ENCODE measurements around the gene TLCD2.

TLCD2 gene

DNA sequence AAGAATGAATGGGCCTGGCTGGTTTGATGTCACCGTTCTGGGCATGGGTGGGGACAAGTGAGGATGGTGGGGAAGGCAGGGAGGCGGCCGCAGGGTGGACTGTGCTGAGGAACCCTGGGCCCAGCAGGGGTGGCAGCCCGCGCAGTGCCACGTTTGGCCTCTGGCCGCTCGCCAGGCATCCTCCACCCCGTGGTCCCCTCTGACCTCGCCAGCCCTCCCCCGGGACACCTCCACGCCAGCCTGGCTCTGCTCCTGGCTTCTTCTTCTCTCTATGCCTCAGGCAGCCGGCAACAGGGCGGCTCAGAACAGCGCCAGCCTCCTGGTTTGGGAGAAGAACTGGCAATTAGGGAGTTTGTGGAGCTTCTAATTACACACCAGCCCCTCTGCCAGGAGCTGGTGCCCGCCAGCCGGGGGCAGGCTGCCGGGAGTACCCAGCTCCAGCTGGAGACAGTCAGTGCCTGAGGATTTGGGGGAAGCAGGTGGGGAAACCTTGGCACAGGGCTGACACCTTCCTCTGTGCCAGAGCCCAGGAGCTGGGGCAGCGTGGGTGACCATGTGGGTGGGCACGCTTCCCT lies 45.2 kb upstream of the TLCD2 start:
- peak overlapping the region; percentile 60 for H3K9ac ChIP-seq (ENCODE audit: low read depth, low read length, poor library complexity)
- H3K18ac ChIP-seq (ENCODE audit: low read length), result peak overlapping the region; percentile 80
- H2BK15ac ChIP-seq (ENCODE audit: low read length), result peak overlapping the region; percentile 92
- no peak overlapping the region for H3K4me3 ChIP-seq (ENCODE audit: low read length in 2 of 2)
- no peak overlapping the region for H4K91ac ChIP-seq (ENCODE audit: low read depth, low read length, poor library complexity)
- H3K23ac ChIP-seq (ENCODE audit: low read depth, low read length, poor library complexity), result peak overlapping the region; percentile 85
- peak overlapping the region; percentile 87 for H2AFZ ChIP-seq (ENCODE audit: low read length)
- peak overlapping the region; percentile 58 for H2BK12ac ChIP-seq (ENCODE audit: low read length)
- H4K8ac ChIP-seq (ENCODE audit: low read depth, low read length), result peak overlapping the region; percentile 17
- no peak for DNase-seq (ENCODE audit: low spot score)
- peaks cover 0 to 1% of the 10 kb centered on the region in 2 donors for H3K9me3 ChIP-seq (replicated peaks in 1 of 2; ENCODE audit: control insufficient read depth in 2 of 2, insufficient read depth in 1 of 2, low read depth in 1 of 2, low read length in 2 of 2)
- H3K4me2 ChIP-seq (ENCODE audit: insufficient read depth, low read length, poor library complexity, severe bottlenecking), result no peak overlapping the region
- H3K27me3 ChIP-seq (ENCODE audit: control insufficient read depth in 3 of 3, insufficient read depth in 3 of 3, low read depth in 1 of 3, low read length in 3 of 3), result peaks cover 0 to 11% (median 0%) of the 10 kb centered on the region in 3 experiments
- peak overlapping the region; percentile 95 for H2AK5ac ChIP-seq (ENCODE audit: low read depth, low read length)
- peak overlapping the region; percentile 99 for H3K14ac ChIP-seq (ENCODE audit: low read length)
- peak overlapping the region; percentile 57 for H2BK5ac ChIP-seq (ENCODE audit: low read length)
- no peak overlapping the region for H3K27ac ChIP-seq (replicated peaks; ENCODE audit: low read length)
- peaks cover 1% of the 10 kb centered on the region for H3K79me1 ChIP-seq (ENCODE audit: low read depth, low read length)
- H2BK120ac ChIP-seq (ENCODE audit: low read depth, low read length), result no peak overlapping the region
- WGBS, 2 donors (ENCODE audit: extremely low coverage in 2 of 2, insufficient read length in 2 of 2, insufficient replicate concordance in 1 of 2), result no CpG with 5 or more reads among the region's 20 CpGs
- no peaks in the 10 kb centered on the region for H3K36me3 ChIP-seq (replicated peaks in 1 of 2; ENCODE audit: control insufficient read depth in 2 of 2, insufficient read depth in 2 of 2, low read length in 2 of 2)
- peaks cover 3 to 10% of the 10 kb centered on the region in 2 donors for H3K4me1 ChIP-seq (ENCODE audit: control insufficient read depth in 2 of 2, insufficient read depth in 1 of 2, low read depth in 1 of 2, low read length in 2 of 2)
- no peak overlapping the region for H3K4ac ChIP-seq (ENCODE audit: low read length)

DNA sequence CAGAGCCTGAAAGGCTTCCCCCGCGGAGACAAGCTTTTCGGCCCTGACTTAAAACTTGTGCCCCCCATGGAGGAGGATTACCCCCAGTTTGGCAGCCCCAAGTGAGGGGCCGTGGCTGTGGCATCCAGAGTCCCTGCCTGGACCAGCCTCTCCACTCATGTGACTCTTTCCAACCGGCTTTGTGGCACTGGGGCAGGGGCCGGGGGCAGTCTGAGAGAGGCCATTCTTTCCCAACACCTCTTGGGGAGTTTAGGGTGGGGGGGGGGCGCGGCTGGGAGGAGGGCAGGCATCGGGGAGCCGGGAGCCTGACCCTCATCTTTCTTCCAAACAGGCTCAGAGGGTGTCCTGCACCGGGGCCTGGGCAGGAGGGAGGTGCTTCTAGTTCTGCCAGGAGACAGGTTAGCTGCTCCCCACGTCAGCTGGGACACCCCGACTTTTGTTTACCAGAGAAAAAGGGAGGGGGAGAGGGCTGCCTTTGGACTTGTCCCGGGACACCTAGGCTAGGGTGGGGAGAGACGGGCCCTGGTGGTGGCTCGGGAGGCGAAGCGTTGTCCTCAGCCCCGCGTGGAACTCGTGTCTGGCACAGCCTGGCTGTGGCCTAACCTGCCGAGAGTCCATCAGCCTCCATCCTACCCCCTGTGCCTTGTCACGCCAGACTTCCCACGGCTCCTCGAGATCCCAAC lies 44.4 kb upstream of the TLCD2 start:
- no peak overlapping the region for H4K8ac ChIP-seq (ENCODE audit: low read depth, low read length)
- H3K4me2 ChIP-seq (ENCODE audit: insufficient read depth, low read length, poor library complexity, severe bottlenecking), result no peak overlapping the region
- peaks cover 3 to 10% of the 10 kb centered on the region in 2 donors for H3K4me1 ChIP-seq (ENCODE audit: control insufficient read depth in 2 of 2, insufficient read depth in 1 of 2, low read depth in 1 of 2, low read length in 2 of 2)
- peak overlapping the region; percentile 98 for H2AK5ac ChIP-seq (ENCODE audit: low read depth, low read length)
- no peak overlapping the region for H3K9ac ChIP-seq (ENCODE audit: low read depth, low read length, poor library complexity)
- H4K91ac ChIP-seq (ENCODE audit: low read depth, low read length, poor library complexity), result peak overlapping the region; percentile 85
- H3K4me3 ChIP-seq (ENCODE audit: low read length in 2 of 2), result no peak overlapping the region
- peaks cover 0 to 11% (median 0%) of the 10 kb centered on the region in 3 experiments for H3K27me3 ChIP-seq (ENCODE audit: control insufficient read depth in 3 of 3, insufficient read depth in 3 of 3, low read depth in 1 of 3, low read length in 3 of 3)
- peak overlapping the region; percentile 53 for H2AFZ ChIP-seq (ENCODE audit: low read length)
- H3K27ac ChIP-seq (replicated peaks; ENCODE audit: low read length), result no peak overlapping the region
- H3K23ac ChIP-seq (ENCODE audit: low read depth, low read length, poor library complexity), result peak overlapping the region; percentile 97
- peaks cover 1% of the 10 kb centered on the region for H3K79me1 ChIP-seq (ENCODE audit: low read depth, low read length)
- H3K14ac ChIP-seq (ENCODE audit: low read length), result no peak overlapping the region
- H2BK12ac ChIP-seq (ENCODE audit: low read length), result no peak overlapping the region
- peak overlapping the region; percentile 57 for H2BK5ac ChIP-seq (ENCODE audit: low read length)
- peaks cover 0 to 1% of the 10 kb centered on the region in 2 donors for H3K9me3 ChIP-seq (replicated peaks in 1 of 2; ENCODE audit: control insufficient read depth in 2 of 2, insufficient read depth in 1 of 2, low read depth in 1 of 2, low read length in 2 of 2)
- H3K36me3 ChIP-seq (replicated peaks in 1 of 2; ENCODE audit: control insufficient read depth in 2 of 2, insufficient read depth in 2 of 2, low read length in 2 of 2), result no peaks in the 10 kb centered on the region
- no peak for DNase-seq (ENCODE audit: low spot score)
- H2BK120ac ChIP-seq (ENCODE audit: low read depth, low read length), result no peak overlapping the region
- peak overlapping the region; percentile 83 for H3K18ac ChIP-seq (ENCODE audit: low read length)
- no peak overlapping the region for H3K4ac ChIP-seq (ENCODE audit: low read length)
- no CpG with 5 or more reads among the region's 25 CpGs for WGBS, 2 donors (ENCODE audit: extremely low coverage in 2 of 2, insufficient read length in 2 of 2, insufficient replicate concordance in 1 of 2)
- H2BK15ac ChIP-seq (ENCODE audit: low read length), result peak overlapping the region; percentile 92

DNA sequence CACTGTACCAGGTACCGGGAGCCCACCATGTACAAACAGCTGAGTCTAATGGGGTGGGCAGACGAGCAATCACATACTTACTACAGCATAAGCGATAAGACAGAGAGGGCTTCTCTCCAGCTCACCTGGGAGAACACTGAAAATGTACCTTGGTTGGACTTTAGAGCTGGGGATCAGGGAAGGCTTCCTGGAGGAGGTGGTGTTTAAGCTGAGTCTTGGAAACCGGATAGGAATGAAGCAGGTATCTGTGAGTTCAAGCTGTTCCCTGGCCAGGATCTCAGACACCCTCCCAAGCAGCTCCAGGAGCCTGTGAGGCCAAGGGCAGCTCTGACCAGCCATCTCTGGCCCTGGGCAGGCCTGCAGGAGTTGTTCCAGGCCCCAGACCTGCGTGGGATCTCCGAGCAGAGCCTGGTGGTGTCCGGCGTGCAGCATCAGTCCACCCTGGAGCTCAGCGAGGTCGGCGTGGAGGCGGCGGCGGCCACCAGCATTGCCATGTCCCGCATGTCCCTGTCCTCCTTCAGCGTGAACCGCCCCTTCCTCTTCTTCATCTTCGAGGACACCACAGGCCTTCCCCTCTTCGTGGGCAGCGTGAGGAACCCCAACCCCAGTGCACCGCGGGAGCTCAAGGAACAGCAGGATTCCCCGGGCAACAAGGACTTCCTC lies 43.7 kb upstream of the TLCD2 start:
- peak overlapping the region; percentile 85 for H4K91ac ChIP-seq (ENCODE audit: low read depth, low read length, poor library complexity)
- H3K27me3 ChIP-seq (ENCODE audit: control insufficient read depth in 3 of 3, insufficient read depth in 3 of 3, low read depth in 1 of 3, low read length in 3 of 3), result peaks cover 0 to 11% (median 0%) of the 10 kb centered on the region in 3 experiments
- H3K79me1 ChIP-seq (ENCODE audit: low read depth, low read length), result peaks cover 1% of the 10 kb centered on the region
- H3K18ac ChIP-seq (ENCODE audit: low read length), result peak overlapping the region; percentile 87
- H2BK5ac ChIP-seq (ENCODE audit: low read length), result peak overlapping the region; percentile 57
- DNase-seq (ENCODE audit: low spot score), result no peak
- peak overlapping the region; percentile 98 for H2AK5ac ChIP-seq (ENCODE audit: low read depth, low read length)
- H2BK120ac ChIP-seq (ENCODE audit: low read depth, low read length), result no peak overlapping the region
- H2AFZ ChIP-seq (ENCODE audit: low read length), result peak overlapping the region; percentile 53
- H3K4me1 ChIP-seq (ENCODE audit: control insufficient read depth in 2 of 2, insufficient read depth in 1 of 2, low read depth in 1 of 2, low read length in 2 of 2), result peaks cover 3 to 10% of the 10 kb centered on the region in 2 donors
- H3K14ac ChIP-seq (ENCODE audit: low read length), result peak overlapping the region; percentile 64
- H3K9ac ChIP-seq (ENCODE audit: low read depth, low read length, poor library complexity), result no peak overlapping the region
- no peak overlapping the region for H3K4me2 ChIP-seq (ENCODE audit: insufficient read depth, low read length, poor library complexity, severe bottlenecking)
- WGBS, 2 donors (ENCODE audit: extremely low coverage in 2 of 2, insufficient read length in 2 of 2, insufficient replicate concordance in 1 of 2), result no CpG with 5 or more reads among the region's 23 CpGs
- no peaks in the 10 kb centered on the region for H3K36me3 ChIP-seq (replicated peaks in 1 of 2; ENCODE audit: control insufficient read depth in 2 of 2, insufficient read depth in 2 of 2, low read length in 2 of 2)
- H2BK15ac ChIP-seq (ENCODE audit: low read length), result no peak overlapping the region
- peak overlapping the region; percentile 90 for H2BK12ac ChIP-seq (ENCODE audit: low read length)
- no peak overlapping the region for H3K27ac ChIP-seq (replicated peaks; ENCODE audit: low read length)
- no peak overlapping the region for H3K4me3 ChIP-seq (ENCODE audit: low read length in 2 of 2)
- peak overlapping the region; percentile 85 for H3K4ac ChIP-seq (ENCODE audit: low read length)
- H3K23ac ChIP-seq (ENCODE audit: low read depth, low read length, poor library complexity), result peak overlapping the region; percentile 97
- no peak overlapping the region for H4K8ac ChIP-seq (ENCODE audit: low read depth, low read length)
- peaks cover 0 to 1% of the 10 kb centered on the region in 2 donors for H3K9me3 ChIP-seq (replicated peaks in 1 of 2; ENCODE audit: control insufficient read depth in 2 of 2, insufficient read depth in 1 of 2, low read depth in 1 of 2, low read length in 2 of 2)

All from neuronal stem cell (in vitro differentiated cells).